GM13976 (cell line): ENCODE results near the gene PSAT1.

Source experiments
- DNase-seq: peaks from one replicate; pipeline ENCODE4 v3.0.0; 2012; ENCODE audit warnings: low spot score
- in situ Hi-C: fragments of 300-500 bp; cut with MboI; formaldehyde crosslinking; loops from one replicate; pipeline ENCODE4 v1.12.0; 2022; ENCODE audit warnings: low sequenced_read_pairs, mixed read lengths, inconsistent platforms; ENCODE audit not compliant: unreplicated experiment
- TF ChIP-seq, protein P1 (sequence below): IDR thresholded peaks from 2 replicates; pipeline ENCODE4 v1.5.1; 2012; ENCODE audit warnings: borderline replicate concordance, mild to moderate bottlenecking; ENCODE audit not compliant: insufficient read depth; ENCODE audit errors: extremely low read depth, missing control alignments, control extremely low read depth

The PSAT1 gene

DNA sequence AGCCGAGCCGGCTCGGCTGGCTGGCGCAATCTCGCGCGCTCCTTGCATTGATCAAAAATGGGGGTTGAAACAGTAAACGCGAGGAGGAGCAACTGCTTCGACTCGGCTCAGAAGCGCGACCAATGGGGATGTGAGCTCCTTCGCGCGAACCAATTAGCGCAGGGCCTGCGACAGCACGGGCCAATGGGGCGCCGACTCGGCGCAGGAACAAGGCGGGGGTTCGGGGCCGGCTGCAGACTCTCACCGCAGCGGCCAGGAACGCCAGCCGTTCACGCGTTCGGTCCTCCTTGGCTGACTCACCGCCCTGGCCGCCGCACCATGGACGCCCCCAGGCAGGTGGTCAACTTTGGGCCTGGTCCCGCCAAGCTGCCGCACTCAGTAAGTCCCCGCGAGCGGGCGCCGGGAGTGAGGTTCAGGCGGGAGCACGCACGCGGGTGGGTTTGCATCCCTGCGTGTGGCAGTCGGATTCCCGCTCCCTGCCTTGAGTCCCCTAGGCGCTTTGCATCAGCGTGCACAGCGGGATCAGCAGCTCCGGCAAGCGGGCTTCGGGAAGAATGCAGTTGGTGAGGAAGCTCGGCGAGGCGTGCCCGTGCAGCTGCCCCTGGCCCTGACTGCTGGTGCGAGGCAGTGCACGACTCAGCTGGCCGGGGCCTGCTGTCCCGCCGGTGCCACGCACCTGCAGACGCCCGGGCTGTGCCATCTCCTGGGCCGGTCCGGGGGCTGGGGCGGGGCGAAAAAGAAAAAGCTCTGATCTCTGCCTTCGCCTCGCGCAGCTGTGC lies at the start of gene PSAT1:
PSAT1 (plus strand) TSS at position 233 of the 779 bp plus-strand sequence; CDS start at position 319, 86 bp downstream.
- TF ChIP-seq, protein P1, sequence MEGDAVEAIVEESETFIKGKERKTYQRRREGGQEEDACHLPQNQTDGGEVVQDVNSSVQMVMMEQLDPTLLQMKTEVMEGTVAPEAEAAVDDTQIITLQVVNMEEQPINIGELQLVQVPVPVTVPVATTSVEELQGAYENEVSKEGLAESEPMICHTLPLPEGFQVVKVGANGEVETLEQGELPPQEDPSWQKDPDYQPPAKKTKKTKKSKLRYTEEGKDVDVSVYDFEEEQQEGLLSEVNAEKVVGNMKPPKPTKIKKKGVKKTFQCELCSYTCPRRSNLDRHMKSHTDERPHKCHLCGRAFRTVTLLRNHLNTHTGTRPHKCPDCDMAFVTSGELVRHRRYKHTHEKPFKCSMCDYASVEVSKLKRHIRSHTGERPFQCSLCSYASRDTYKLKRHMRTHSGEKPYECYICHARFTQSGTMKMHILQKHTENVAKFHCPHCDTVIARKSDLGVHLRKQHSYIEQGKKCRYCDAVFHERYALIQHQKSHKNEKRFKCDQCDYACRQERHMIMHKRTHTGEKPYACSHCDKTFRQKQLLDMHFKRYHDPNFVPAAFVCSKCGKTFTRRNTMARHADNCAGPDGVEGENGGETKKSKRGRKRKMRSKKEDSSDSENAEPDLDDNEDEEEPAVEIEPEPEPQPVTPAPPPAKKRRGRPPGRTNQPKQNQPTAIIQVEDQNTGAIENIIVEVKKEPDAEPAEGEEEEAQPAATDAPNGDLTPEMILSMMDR: no peak
- peak; percentile 97 for DNase-seq
- in situ Hi-C loops: no loop called here

DNA sequence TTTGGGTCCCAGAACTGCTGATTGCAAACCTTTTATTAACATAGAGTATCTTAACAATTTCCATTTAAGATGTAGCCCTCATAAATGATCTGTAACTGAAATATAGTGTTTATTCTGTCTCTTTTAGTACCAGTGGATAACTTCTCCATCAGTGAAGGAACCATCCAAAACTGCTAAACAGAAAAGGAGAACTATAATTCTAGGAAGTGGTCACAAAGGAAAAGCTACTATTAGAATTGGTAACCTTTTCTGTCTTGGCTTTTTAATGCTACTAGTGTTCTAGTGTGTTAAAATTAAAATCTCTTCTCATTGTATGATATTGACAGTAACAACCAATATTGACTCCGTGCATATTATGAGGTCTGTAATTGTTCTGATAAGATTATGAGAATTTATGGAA lies 48.3 kb upstream of the PSAT1 start:
- in situ Hi-C loops: no loop called here
- no peak for DNase-seq

DNA sequence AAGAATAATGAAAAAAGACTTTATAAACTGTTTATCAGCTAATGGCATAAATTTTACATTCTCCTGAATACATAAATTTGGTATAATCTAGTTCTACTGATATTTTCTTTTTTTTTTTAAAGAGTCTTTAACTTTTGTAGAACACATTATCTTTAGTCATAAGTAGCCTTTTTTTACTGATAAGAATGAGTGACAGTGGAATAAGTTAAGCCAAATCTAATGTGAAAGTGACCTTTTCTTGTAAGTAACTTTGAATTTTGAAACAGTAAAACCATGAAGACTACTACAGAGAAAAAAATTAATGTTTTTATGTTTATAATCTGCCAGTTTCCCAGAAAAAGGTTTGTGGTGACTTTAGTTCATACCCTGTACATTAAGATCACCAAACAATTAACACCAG lies 47.4 kb upstream of the PSAT1 start:
- in situ Hi-C loops: no loop called here
- TF ChIP-seq, protein P1: no peak
- DNase-seq: no peak

More for the DNA sequence above, 48.3 kb upstream of the PSAT1 start:
- TF ChIP-seq, protein P1: no peak

DNA sequence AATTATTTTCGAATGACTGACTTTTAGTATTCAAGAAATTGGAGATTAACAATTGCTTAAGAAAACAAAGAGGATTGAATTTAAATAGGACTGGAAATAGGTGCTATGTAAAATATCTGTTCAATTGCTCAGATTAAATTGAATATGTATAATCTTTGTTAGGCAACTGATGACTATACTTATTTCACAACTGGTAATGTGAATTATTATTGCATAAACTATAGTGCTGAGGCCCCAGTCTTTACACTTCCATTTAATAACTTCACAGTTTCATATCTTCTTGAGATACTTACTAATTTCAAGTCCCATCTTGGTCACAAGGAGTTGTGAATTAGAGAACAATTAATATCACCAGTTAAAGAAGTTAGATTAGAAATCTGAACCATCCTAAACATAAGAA lies 44.3 kb upstream of the PSAT1 start:
- DNase-seq: no peak
- in situ Hi-C loops: no loop called here
- TF ChIP-seq, protein P1: no peak

DNA sequence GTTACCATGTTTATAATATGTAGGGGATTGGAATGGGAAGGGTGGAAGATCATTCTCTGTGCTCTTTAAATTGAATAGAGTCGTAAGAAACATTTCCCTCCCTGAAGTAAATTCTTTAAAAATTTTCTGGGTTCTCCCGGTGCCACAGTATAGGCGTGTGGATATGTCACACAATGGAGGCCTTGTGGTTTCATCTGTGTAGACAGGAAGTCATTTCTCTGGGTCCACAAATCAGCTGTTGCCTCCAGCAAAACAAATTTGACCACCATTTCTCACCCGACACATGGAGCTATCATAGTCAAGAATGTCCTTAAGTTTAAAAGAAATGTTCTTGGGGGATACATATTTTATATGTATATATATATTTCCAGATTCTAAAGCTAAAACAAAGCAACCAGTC lies 43.6 kb upstream of the PSAT1 start:
- no peak for DNase-seq
- TF ChIP-seq, protein P1: no peak
- in situ Hi-C loops: no loop called here

DNA sequence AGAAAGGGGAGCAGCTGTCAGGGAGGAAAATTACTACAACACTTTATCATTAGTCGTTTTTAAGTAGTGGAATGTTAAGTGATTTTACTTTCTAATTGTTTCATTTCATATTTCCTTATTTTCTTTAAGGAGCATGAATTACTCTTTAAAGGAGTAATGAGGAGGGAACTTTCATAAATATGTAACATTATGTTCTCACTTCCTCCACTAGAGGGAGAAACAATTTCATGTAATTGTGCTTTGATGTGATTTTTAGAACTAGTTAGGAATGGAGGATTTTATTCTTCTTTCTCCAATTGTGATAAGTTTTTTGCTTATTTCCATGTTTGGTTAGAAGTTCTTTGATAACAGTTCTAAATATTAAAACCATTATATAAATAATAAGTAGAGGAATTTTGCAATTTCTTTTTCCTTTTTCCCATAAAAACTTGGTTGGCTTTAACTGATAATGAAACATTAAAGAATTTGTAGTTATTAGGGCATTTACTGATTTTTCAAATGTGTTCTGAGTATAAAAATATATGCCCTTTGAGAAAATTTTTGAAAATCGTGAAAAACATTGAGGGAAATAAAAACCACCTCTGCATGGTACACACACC lies 35.4 kb upstream of the PSAT1 start:
- DNase-seq: peak; percentile 37
- TF ChIP-seq, protein P1: peak; percentile 6
- in situ Hi-C loops: loop anchor here (5.0 kb wide), 1 partner anchor 106 kb away; no protein-coding TSS in a partner anchor
